ENCODE data around the gene CBX4. TPM values are rescaled to one million over a fixed set of nuclear protein-coding genes. Genes with fewer than 3 reads are reported as not detected.

The CBX4 gene
- total and polyA plus RNA-seq, 4 donors = 16.2 to 46.8 (median 30.6) TPM

- Histone ChIP-seq H3K4me1 (ENCODE audit: control insufficient read depth, insufficient read depth, low read length) (peaks cover 49% of the 10 kb centered on the region), H3K36me3 (ENCODE audit: control insufficient read depth, insufficient read depth, low read length) (peaks cover 33% of the 10 kb centered on the region), H3K4me3 (ENCODE audit: low read depth, low read length) (no peak overlapping the region), H3K27me3 (ENCODE audit: control insufficient read depth, insufficient read depth, low read length) (peaks cover 61% of the 10 kb centered on the region), H3K27ac (ENCODE audit: low read depth, low read length) (no peak overlapping the region), H3K9me3 (ENCODE audit: control insufficient read depth, insufficient read depth, low read length) (no peaks in the 10 kb centered on the region)
- DNase-seq (ENCODE audit: low read depth in 4 of 6, low spot score in 6 of 6) = peak in 2 of 6 donors; percentile 47 to 63
- WGBS (ENCODE audit: insufficient coverage) = 15% methylated on average over 48 of the region's 52 CpGs
Observed at GRCh38 chr17:79788989-79789942, 50.0 kb downstream of the CBX4 start.

GRCh38 chr17:79788455-79788854, 50.8 kb downstream of the CBX4 start:
- H3K4me1 ChIP-seq (ENCODE audit: control insufficient read depth, insufficient read depth, low read length) = peaks cover 41% of the 10 kb centered on the region
- DNase-seq (ENCODE audit: low read depth in 4 of 6, low spot score in 6 of 6) = no peak
- H3K4me3 ChIP-seq (ENCODE audit: low read depth, low read length) = no peak overlapping the region
- no peaks in the 10 kb centered on the region for H3K9me3 ChIP-seq (ENCODE audit: control insufficient read depth, insufficient read depth, low read length)
- 67% methylated on average over 4 of the region's 5 CpGs for WGBS (ENCODE audit: insufficient coverage)
- H3K27ac ChIP-seq (ENCODE audit: low read depth, low read length) = no peak overlapping the region
- peaks cover 36% of the 10 kb centered on the region for H3K36me3 ChIP-seq (ENCODE audit: control insufficient read depth, insufficient read depth, low read length)
- H3K27me3 ChIP-seq (ENCODE audit: control insufficient read depth, insufficient read depth, low read length) = peaks cover 58% of the 10 kb centered on the region

DNA sequence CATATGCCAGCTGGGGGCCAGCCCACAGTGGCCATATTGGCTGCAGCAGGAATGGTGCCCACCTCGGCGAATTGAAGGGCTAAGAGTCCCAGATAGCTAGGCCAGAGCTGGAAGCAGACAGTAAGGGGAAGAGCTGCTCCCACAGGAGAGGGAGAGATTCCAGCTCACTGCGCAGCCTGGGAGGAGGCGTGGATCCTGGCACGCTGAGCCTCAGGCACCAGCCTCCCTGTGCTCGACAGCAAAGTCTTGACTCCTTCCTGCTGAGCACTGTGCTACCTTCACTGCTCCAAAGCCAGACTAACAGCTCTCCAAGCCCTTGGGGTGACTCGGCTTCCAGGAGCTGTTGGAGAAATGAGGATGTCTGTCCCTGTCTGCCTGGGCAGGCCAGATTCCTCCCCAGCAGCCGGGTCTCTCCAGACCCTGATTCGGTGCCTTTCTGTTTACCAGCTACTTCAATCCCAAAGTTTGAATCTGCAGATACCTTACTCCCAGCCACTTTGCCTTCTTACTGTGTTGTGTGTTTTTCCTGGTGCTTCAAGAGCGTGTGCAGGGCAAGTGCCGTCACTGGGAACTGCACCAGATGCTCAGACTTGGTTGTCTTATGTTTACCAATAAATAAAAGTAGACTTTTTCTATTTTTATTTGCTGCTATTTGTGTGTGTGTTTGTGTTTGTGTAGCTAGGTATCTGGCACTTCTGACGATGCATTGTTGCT, 52.2 kb downstream of the CBX4 start:
- Histone ChIP-seq H3K4me3 (ENCODE audit: low read depth, low read length) (no peak overlapping the region), H3K27ac (ENCODE audit: low read depth, low read length) (no peak overlapping the region), H3K27me3 (ENCODE audit: control insufficient read depth, insufficient read depth, low read length) (peaks cover 48% of the 10 kb centered on the region), H3K4me1 (ENCODE audit: control insufficient read depth, insufficient read depth, low read length) (peaks cover 30% of the 10 kb centered on the region), H3K36me3 (ENCODE audit: control insufficient read depth, insufficient read depth, low read length) (peaks cover 38% of the 10 kb centered on the region), H3K9me3 (ENCODE audit: control insufficient read depth, insufficient read depth, low read length) (no peaks in the 10 kb centered on the region)
- DNase-seq (ENCODE audit: low read depth in 4 of 6, low spot score in 6 of 6) = no peak
- 84% methylated on average over 5 of the region's 12 CpGs for WGBS (ENCODE audit: insufficient coverage)

GRCh38 chr17:79785900-79786810, 53.1 kb downstream of the CBX4 start:
- WGBS (ENCODE audit: insufficient coverage) = 84% methylated on average over 15 of the region's 15 CpGs
- peaks cover 45% of the 10 kb centered on the region for H3K36me3 ChIP-seq (ENCODE audit: control insufficient read depth, insufficient read depth, low read length)
- peaks cover 25% of the 10 kb centered on the region for H3K4me1 ChIP-seq (ENCODE audit: control insufficient read depth, insufficient read depth, low read length)
- peaks cover 39% of the 10 kb centered on the region for H3K27me3 ChIP-seq (ENCODE audit: control insufficient read depth, insufficient read depth, low read length)
- H3K9me3 ChIP-seq (ENCODE audit: control insufficient read depth, insufficient read depth, low read length) = no peaks in the 10 kb centered on the region
- H3K4me3 ChIP-seq (ENCODE audit: low read depth, low read length) = no peak overlapping the region
- H3K27ac ChIP-seq (ENCODE audit: low read depth, low read length) = no peak overlapping the region
- peak in 1 of 6 donors; percentile 1 for DNase-seq (ENCODE audit: low read depth in 4 of 6, low spot score in 6 of 6)

DNA sequence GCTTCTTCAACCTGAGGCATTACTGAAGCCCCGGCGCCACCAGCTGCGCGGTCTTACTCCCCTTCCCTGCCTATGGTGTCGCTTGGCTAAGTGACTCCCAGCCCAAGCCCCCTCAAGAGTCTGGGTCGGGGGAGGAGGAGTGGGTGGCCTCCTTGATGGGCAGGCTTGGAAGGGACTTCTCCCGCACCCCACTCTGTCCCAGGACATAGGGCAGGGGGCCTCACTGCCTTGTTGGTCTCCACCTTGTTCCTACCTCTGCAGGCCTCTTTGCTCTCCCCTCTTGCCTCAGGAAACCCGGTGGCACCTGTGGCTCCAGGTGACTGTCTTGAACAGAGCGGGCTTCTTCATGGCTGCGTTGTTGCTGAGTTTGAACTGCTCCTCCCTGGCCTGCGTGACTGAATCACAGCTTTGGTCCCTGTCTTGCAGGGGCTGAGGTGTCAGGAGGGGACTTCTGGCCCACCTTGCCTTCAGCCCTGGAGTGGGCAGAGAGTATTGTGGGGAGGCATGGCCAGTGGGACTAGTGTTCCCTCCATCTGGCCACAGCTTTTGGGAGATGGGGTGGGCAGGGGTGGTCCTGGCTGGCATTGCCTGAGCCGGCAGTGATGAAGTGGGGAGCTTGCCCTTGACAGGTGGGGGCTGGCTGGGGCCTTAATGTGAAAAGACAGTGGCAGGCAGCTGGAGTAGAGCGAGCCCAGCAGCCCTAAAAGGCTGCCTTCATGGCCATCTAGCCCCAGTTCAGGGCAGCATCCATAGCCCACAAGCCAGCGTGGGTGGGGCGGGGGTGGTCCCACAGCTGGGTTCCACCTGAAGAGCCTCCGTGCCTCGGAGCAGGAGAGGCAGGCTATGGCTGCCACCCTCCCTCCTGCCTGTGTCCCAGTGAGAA, 54.0 kb downstream of the CBX4 start:
- DNase-seq (ENCODE audit: low read depth in 4 of 6, low spot score in 6 of 6) = no peak
- 92% methylated on average over 15 of the region's 17 CpGs for WGBS (ENCODE audit: insufficient coverage)
- H3K9me3 ChIP-seq (ENCODE audit: control insufficient read depth, insufficient read depth, low read length) = no peaks in the 10 kb centered on the region
- H3K4me1 ChIP-seq (ENCODE audit: control insufficient read depth, insufficient read depth, low read length) = peaks cover 18% of the 10 kb centered on the region
- H3K27ac ChIP-seq (ENCODE audit: low read depth, low read length) = no peak overlapping the region
- no peak overlapping the region for H3K4me3 ChIP-seq (ENCODE audit: low read depth, low read length)
- peaks cover 51% of the 10 kb centered on the region for H3K36me3 ChIP-seq (ENCODE audit: control insufficient read depth, insufficient read depth, low read length)
- peaks cover 30% of the 10 kb centered on the region for H3K27me3 ChIP-seq (ENCODE audit: control insufficient read depth, insufficient read depth, low read length)

GRCh38 chr17:79784353-79785016, 54.8 kb downstream of the CBX4 start:
- H3K27me3 ChIP-seq (ENCODE audit: control insufficient read depth, insufficient read depth, low read length) = peaks cover 22% of the 10 kb centered on the region
- peaks cover 10% of the 10 kb centered on the region for H3K4me1 ChIP-seq (ENCODE audit: control insufficient read depth, insufficient read depth, low read length)
- 94% methylated on average over 31 of the region's 31 CpGs for WGBS (ENCODE audit: insufficient coverage)
- no peak for DNase-seq (ENCODE audit: low read depth in 4 of 6, low spot score in 6 of 6)
- no peak overlapping the region for H3K27ac ChIP-seq (ENCODE audit: low read depth, low read length)
- no peak overlapping the region for H3K4me3 ChIP-seq (ENCODE audit: low read depth, low read length)
- H3K9me3 ChIP-seq (ENCODE audit: control insufficient read depth, insufficient read depth, low read length) = no peaks in the 10 kb centered on the region
- peaks cover 51% of the 10 kb centered on the region for H3K36me3 ChIP-seq (ENCODE audit: control insufficient read depth, insufficient read depth, low read length)

- DNase-seq (ENCODE audit: low read depth in 4 of 6, low spot score in 6 of 6) = no peak
- 94% methylated on average over 18 of the region's 18 CpGs for WGBS (ENCODE audit: insufficient coverage)
- no peak overlapping the region for H3K27ac ChIP-seq (ENCODE audit: low read depth, low read length)
- H3K36me3 ChIP-seq (ENCODE audit: control insufficient read depth, insufficient read depth, low read length) = peaks cover 56% of the 10 kb centered on the region
- H3K9me3 ChIP-seq (ENCODE audit: control insufficient read depth, insufficient read depth, low read length) = no peaks in the 10 kb centered on the region
- H3K27me3 ChIP-seq (ENCODE audit: control insufficient read depth, insufficient read depth, low read length) = peaks cover 17% of the 10 kb centered on the region
- H3K4me1 ChIP-seq (ENCODE audit: control insufficient read depth, insufficient read depth, low read length) = peaks cover 12% of the 10 kb centered on the region
- no peak overlapping the region for H3K4me3 ChIP-seq (ENCODE audit: low read depth, low read length)
Observed at GRCh38 chr17:79783891-79784290, 55.3 kb downstream of the CBX4 start.
